OCI-LY1 (cell line): Measurements from ENCODE around the gene TMEM213.

Experiments
- H2AFZ ChIP-seq: fragments of 200-600 bp; sonication (generic), shearing (Covaris generic); 2 replicates; pipeline ENCODE4 v1.6.0; 2014; ENCODE audit warnings: antibody characterized with exemption, mild to moderate bottlenecking, low read length
- H3F3A ChIP-seq: fragments of 200-600 bp; sonication (generic), shearing (Covaris generic); 2 replicates; pipeline ENCODE4 v1.6.0; 2014; ENCODE audit warnings: mild to moderate bottlenecking, antibody characterized with exemption, low read length, moderate library complexity; ENCODE audit not compliant: insufficient read depth
- H3K27ac ChIP-seq: fragments of 200-600 bp; sonication (generic); 2 replicates; pipeline ENCODE4 v1.5.1; 2014; ENCODE audit warnings: low read length, mixed run types, mild to moderate bottlenecking, low read depth; ENCODE audit not compliant: poor library complexity, severe bottlenecking
- H3K27me3 ChIP-seq: fragments of 200-600 bp; sonication (generic); 2 replicates; pipeline ENCODE4 v1.6.0; 2014; ENCODE audit warnings: antibody characterized with exemption, mild to moderate bottlenecking, low read length, moderate library complexity; ENCODE audit not compliant: insufficient read depth
- H3K36me3 ChIP-seq: fragments of 200-600 bp; sonication (generic); 2 replicates; pipeline ENCODE4 v1.6.1; 2014; ENCODE audit warnings: mild to moderate bottlenecking, antibody characterized with exemption, low read length, moderate library complexity, mixed read lengths; ENCODE audit not compliant: insufficient read depth
- H3K4me1 ChIP-seq: fragments of 200-600 bp; sonication (generic); 2 replicates; pipeline ENCODE4 v1.5.1; 2014; ENCODE audit warnings: mild to moderate bottlenecking, low read length, moderate library complexity; ENCODE audit not compliant: insufficient read depth, severe bottlenecking
- H3K4me2 ChIP-seq: fragments of 200-600 bp; sonication (generic), shearing (Covaris generic); 2 replicates; pipeline ENCODE4 v1.6.1; 2014; ENCODE audit warnings: low read length
- H3K4me3 ChIP-seq: fragments of 200-600 bp; sonication (generic); 2 replicates; pipeline ENCODE4 v1.5.1; 2014; ENCODE audit warnings: low read length, low read depth, mild to moderate bottlenecking, mixed read lengths; ENCODE audit not compliant: poor library complexity, severe bottlenecking
- H3K79me2 ChIP-seq: fragments of 200-600 bp; shearing (Covaris generic); 2 replicates; pipeline ENCODE4 v1.6.1; 2016; ENCODE audit warnings: mixed run types, low read length, mixed read lengths; ENCODE audit not compliant: insufficient read depth
- H3K9ac ChIP-seq: fragments of 200-600 bp; sonication (generic), shearing (Covaris generic); 2 replicates; pipeline ENCODE4 v1.6.1; 2014; ENCODE audit warnings: mild to moderate bottlenecking, low read length, mixed read lengths
- H3K9me2 ChIP-seq: fragments of 200-600 bp; sonication (generic), shearing (Covaris generic); 2 replicates; pipeline ENCODE4 v1.6.1; 2014; ENCODE audit warnings: low read depth, mild to moderate bottlenecking, low read length, mixed read lengths
- H3K9me3 ChIP-seq: fragments of 200-600 bp; shearing (Covaris generic); 2 replicates; pipeline ENCODE4 v1.6.1; 2014; ENCODE audit warnings: low read length, mixed read lengths
- H4K20me1 ChIP-seq: fragments of 200-600 bp; sonication (generic), shearing (Covaris generic); 2 replicates; pipeline ENCODE4 v1.6.0; 2016; ENCODE audit warnings: mild to moderate bottlenecking, low read length; ENCODE audit not compliant: insufficient read depth
- CTCF ChIP-seq: fragments of 200-600 bp; sonication (generic), shearing (Covaris generic); IDR thresholded peaks from 2 replicates; pipeline ENCODE4 v1.5.1; 2017; ENCODE audit warnings: mild to moderate bottlenecking, antibody characterized with exemption, low read length, moderate library complexity, mixed read lengths
- EZH2 ChIP-seq: fragments of 200-600 bp; sonication (generic), shearing (Covaris generic); IDR thresholded peaks from 2 replicates; pipeline ENCODE4 v1.8.0; 2017; ENCODE audit warnings: borderline replicate concordance, mixed run types, mild to moderate bottlenecking, antibody characterized with exemption, low read length, moderate library complexity, mixed read lengths

Gene TMEM213

GRCh38 chr7:138801256-138801655, 3.5 kb downstream of the TMEM213 start:
- H3K27ac ChIP-seq: no peak overlapping the region
- no peaks in the 10 kb centered on the region for H3K4me1 ChIP-seq
- H3F3A ChIP-seq: no peaks in the 10 kb centered on the region
- no peaks in the 10 kb centered on the region for H4K20me1 ChIP-seq
- no peaks in the 10 kb centered on the region for H3K9me2 ChIP-seq
- H3K36me3 ChIP-seq: no peaks in the 10 kb centered on the region
- H3K27me3 ChIP-seq: no peaks in the 10 kb centered on the region
- TF ChIP-seq EZH2 (no peak), CTCF (no peak)
- H3K4me3 ChIP-seq: no peak overlapping the region
- no peaks in the 10 kb centered on the region for H3K9me3 ChIP-seq
- H2AFZ ChIP-seq: no peak overlapping the region
- H3K79me2 ChIP-seq: no peaks in the 10 kb centered on the region
- no peak overlapping the region for H3K4me2 ChIP-seq
- H3K9ac ChIP-seq: no peak overlapping the region

DNA sequence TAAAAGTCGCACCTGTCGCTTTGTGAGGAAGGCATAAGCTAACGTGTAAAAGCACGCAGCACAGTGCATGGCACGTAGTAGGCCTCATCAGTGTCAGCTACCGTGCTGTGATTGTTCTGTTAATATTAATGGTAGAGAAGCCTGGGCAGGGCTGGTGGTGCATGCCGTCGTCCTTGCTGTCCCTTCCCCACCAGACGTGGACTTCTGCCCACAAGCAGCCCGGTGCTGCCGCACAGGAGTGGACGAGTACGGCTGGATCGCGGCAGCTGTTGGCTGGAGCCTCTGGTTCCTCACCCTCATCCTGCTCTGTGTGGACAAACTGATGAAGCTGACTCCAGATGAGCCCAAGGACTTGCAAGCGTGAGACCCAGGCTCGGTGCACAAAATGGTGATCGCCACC, 4.9 kb downstream of the TMEM213 start:
- Histone ChIP-seq H3K9me3 (no peaks in the 10 kb centered on the region), H3K27me3 (no peaks in the 10 kb centered on the region), H3K79me2 (no peaks in the 10 kb centered on the region), H3K9me2 (no peaks in the 10 kb centered on the region), H2AFZ (no peak overlapping the region), H3K36me3 (no peaks in the 10 kb centered on the region), H3K4me2 (no peak overlapping the region), H4K20me1 (no peaks in the 10 kb centered on the region), H3K4me1 (no peaks in the 10 kb centered on the region), H3F3A (no peaks in the 10 kb centered on the region), H3K27ac (no peak overlapping the region), H3K9ac (no peak overlapping the region), H3K4me3 (no peak overlapping the region)
- TF ChIP-seq CTCF (no peak), EZH2 (no peak)

- TF ChIP-seq CTCF (no peak), EZH2 (no peak)
Measured at GRCh38 chr7:138804618-138805017, 6.8 kb downstream of the TMEM213 start.

More at GRCh38 chr7:138804618-138805017, 6.8 kb downstream of the TMEM213 start:
- Histone ChIP-seq H3K9me2 (no peaks in the 10 kb centered on the region), H4K20me1 (no peaks in the 10 kb centered on the region), H3K4me3 (no peak overlapping the region), H3K36me3 (no peaks in the 10 kb centered on the region), H3K9me3 (no peaks in the 10 kb centered on the region), H2AFZ (no peak overlapping the region), H3K27me3 (no peaks in the 10 kb centered on the region), H3F3A (no peaks in the 10 kb centered on the region), H3K79me2 (no peaks in the 10 kb centered on the region), H3K4me1 (no peaks in the 10 kb centered on the region), H3K27ac (no peak overlapping the region), H3K9ac (no peak overlapping the region), H3K4me2 (no peak overlapping the region)
